Activated CD8-positive, alpha-beta memory T cell treated with anti-CD3 and anti-CD28 coated beads, Interleukin-2, amount 50 U/mL, for 4 hours (primary cell): ENCODE results near the gene ALG12.
"Not testable (repeated sequence)": the region's sequence is repeated elsewhere in the genome, so short reads cannot be mapped to it uniquely, and the experiment has no call there.

Source experiments
- DNase-seq: peaks from one replicate; pipeline ENCODE4 v3.0.0-alpha.2; 2020

Gene ALG12

GRCh38 chr22:49865156-49865555 is 53.1 kb downstream of the ALG12 start:
- DNase-seq: no peak

GRCh38 chr22:49863931-49864330 is 54.3 kb downstream of the ALG12 start:
- no peak for DNase-seq

- no peak for DNase-seq
These were observed 55.8 kb downstream of the ALG12 start for GRCh38 chr22:49862496-49862776.

GRCh38 chr22:49861642-49862495 is 56.4 kb downstream of the ALG12 start:
- DNase-seq: no peak

GRCh38 chr22:49858827-49859226 is 59.4 kb downstream of the ALG12 start:
- DNase-seq: no peak

GRCh38 chr22:49856766-49857618 is 61.2 kb downstream of the ALG12 start:
- DNase-seq: no peak

GRCh38 chr22:49856343-49856742 is 61.9 kb downstream of the ALG12 start:
- DNase-seq: no peak

- no peak for DNase-seq
These were observed 62.9 kb downstream of the ALG12 start for GRCh38 chr22:49855251-49855911.

GRCh38 chr22:49853981-49854831 is 64.0 kb downstream of the ALG12 start:
- DNase-seq: no peak

- DNase-seq: peak; percentile 99
These were observed 65.0 kb downstream of the ALG12 start, which contains the start of gene ZBED4 for GRCh38 chr22:49852898-49853894. TSS of gene ZBED4 (plus strand) at chr22:49853844. CDS start at chr22:49883663, 29,819 bp downstream.

GRCh38 chr22:49852568-49852897 is 65.7 kb downstream of the ALG12 start:
- DNase-seq: not testable (repeated sequence)

- no peak for DNase-seq
These were observed 67.1 kb downstream of the ALG12 start for GRCh38 chr22:49850959-49851802.
